Osteoblast (primary cell): Measurements from ENCODE around the gene TM9SF1. TPM values are rescaled to one million over a fixed set of nuclear protein-coding genes. Genes with fewer than 3 reads are reported as not detected.
A peak's percentile ranks its signal among the peaks of the same experiment; 100 is the strongest.

Source experiments
- DNase-seq: peaks from one replicate; pipeline ENCODE4 v3.0.0; 2011; ENCODE audit warnings: low spot score, mixed read lengths; ENCODE audit not compliant: insufficient read length; ENCODE audit errors: missing footprints
- H2AFZ ChIP-seq: 2 replicates; pipeline ENCODE4 v1.6.0; 2011; ENCODE audit warnings: mild to moderate bottlenecking, low read length
- H3K27ac ChIP-seq: 2 replicates; pipeline ENCODE4 v1.5.1; 2011; ENCODE audit warnings: mild to moderate bottlenecking, low read depth, low read length, moderate library complexity
- H3K27me3 ChIP-seq: 2 replicates; pipeline ENCODE4 v1.6.0; 2012; ENCODE audit warnings: mild to moderate bottlenecking, control low read depth, inconsistent platforms, low read length, moderate library complexity; ENCODE audit not compliant: insufficient read depth
- H3K36me3 ChIP-seq: 2 replicates; pipeline ENCODE4 v1.5.1; 2011; ENCODE audit warnings: mild to moderate bottlenecking, low read length, control low read depth, moderate library complexity; ENCODE audit not compliant: insufficient read depth
- H3K4me1 ChIP-seq: 2 replicates; pipeline ENCODE4 v1.5.1; 2011; ENCODE audit warnings: mild to moderate bottlenecking, low read length, control low read depth, moderate library complexity; ENCODE audit not compliant: insufficient read depth
- H3K4me2 ChIP-seq: 2 replicates; pipeline ENCODE4 v1.6.0; 2011; ENCODE audit warnings: mild to moderate bottlenecking, low read length; ENCODE audit not compliant: insufficient read depth
- H3K4me3 ChIP-seq: fragments of 200-600 bp; sonication (generic); 3 replicates; pipeline ENCODE4 v1.5.1; 2012; ENCODE audit warnings: mild to moderate bottlenecking, low read length, inconsistent platforms; ENCODE audit not compliant: insufficient read depth
- H3K79me2 ChIP-seq: 2 replicates; pipeline ENCODE4 v1.6.0; 2012; ENCODE audit warnings: mild to moderate bottlenecking, low read length, control low read depth, inconsistent platforms; ENCODE audit not compliant: insufficient read depth
- H3K9me3 ChIP-seq: 2 replicates; pipeline ENCODE4 v1.5.1; 2011; ENCODE audit warnings: low read depth, low read length, control low read depth
- H4K20me1 ChIP-seq: 2 replicates; pipeline ENCODE4 v1.6.0; 2012; ENCODE audit warnings: mild to moderate bottlenecking, low read length, control low read depth; ENCODE audit not compliant: insufficient read depth
- total RNA-seq: library from RNA; depleted of rRNA; stranded (reverse); fragments of >200 nt; gene quantifications from 2 replicates; pipeline ENCODE4 v1.2.3, GENCODE V29; 2012
- TF ChIP-seq, protein P1 (sequence below): IDR thresholded peaks from 2 replicates; pipeline ENCODE4 v1.5.1; 2011; ENCODE audit warnings: mild to moderate bottlenecking, low read depth, low read length, moderate library complexity; ENCODE audit errors: extremely low read depth

TM9SF1 gene
- total RNA-seq, 1 donor, result 78.2 TPM

DNA sequence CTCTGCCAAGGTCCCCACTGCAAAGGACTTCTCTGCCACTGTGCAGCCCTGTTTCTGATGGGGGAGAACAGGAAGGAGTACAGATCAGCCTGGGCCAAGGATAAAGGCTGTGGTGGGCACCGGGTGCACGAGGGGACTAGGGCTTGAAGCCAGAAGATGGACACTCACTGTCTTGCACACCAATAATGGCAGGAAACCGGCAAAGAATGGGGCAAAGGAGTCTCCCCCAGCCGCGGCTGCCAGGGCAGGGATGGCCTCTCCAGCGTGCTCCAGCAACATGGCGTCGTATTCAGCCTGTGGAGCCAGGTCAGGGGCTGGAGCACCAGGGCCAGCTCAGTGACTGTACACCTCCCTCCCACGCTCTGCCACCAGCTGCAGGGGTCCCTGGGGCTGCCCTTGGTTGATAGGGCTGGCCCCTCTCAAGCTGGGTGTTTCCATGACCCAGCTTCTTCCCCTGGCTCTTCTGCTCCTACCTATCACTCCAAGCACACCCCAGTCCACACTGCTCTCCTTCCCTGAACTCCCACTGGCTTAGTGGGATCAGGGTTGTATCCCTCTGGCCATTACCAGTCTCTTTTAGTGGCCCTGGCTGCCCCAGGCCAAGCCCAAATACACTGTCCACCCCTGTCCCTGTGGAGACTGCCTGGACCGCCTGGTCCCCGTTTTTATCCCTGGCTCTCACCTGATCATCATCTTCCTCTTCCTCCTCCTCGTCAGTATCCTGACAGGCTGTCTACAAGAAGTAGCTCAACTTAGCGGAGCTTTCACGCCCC lies 12.9 kb downstream of the TM9SF1 start:
- no peaks in the 10 kb centered on the region for H3K27me3 ChIP-seq
- peaks cover 7% of the 10 kb centered on the region for H3K4me1 ChIP-seq
- H2AFZ ChIP-seq, result no peak overlapping the region
- no peak overlapping the region for H3K4me2 ChIP-seq
- H3K36me3 ChIP-seq, result peaks cover 80% of the 10 kb centered on the region
- peaks cover 4% of the 10 kb centered on the region for H4K20me1 ChIP-seq
- no peak overlapping the region for H3K4me3 ChIP-seq
- H3K9me3 ChIP-seq, result no peaks in the 10 kb centered on the region
- peak; percentile 74 for DNase-seq
- peaks cover 14% of the 10 kb centered on the region for H3K79me2 ChIP-seq
- TF ChIP-seq, protein P1, sequence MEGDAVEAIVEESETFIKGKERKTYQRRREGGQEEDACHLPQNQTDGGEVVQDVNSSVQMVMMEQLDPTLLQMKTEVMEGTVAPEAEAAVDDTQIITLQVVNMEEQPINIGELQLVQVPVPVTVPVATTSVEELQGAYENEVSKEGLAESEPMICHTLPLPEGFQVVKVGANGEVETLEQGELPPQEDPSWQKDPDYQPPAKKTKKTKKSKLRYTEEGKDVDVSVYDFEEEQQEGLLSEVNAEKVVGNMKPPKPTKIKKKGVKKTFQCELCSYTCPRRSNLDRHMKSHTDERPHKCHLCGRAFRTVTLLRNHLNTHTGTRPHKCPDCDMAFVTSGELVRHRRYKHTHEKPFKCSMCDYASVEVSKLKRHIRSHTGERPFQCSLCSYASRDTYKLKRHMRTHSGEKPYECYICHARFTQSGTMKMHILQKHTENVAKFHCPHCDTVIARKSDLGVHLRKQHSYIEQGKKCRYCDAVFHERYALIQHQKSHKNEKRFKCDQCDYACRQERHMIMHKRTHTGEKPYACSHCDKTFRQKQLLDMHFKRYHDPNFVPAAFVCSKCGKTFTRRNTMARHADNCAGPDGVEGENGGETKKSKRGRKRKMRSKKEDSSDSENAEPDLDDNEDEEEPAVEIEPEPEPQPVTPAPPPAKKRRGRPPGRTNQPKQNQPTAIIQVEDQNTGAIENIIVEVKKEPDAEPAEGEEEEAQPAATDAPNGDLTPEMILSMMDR, result no peak
- no peak overlapping the region for H3K27ac ChIP-seq

DNA sequence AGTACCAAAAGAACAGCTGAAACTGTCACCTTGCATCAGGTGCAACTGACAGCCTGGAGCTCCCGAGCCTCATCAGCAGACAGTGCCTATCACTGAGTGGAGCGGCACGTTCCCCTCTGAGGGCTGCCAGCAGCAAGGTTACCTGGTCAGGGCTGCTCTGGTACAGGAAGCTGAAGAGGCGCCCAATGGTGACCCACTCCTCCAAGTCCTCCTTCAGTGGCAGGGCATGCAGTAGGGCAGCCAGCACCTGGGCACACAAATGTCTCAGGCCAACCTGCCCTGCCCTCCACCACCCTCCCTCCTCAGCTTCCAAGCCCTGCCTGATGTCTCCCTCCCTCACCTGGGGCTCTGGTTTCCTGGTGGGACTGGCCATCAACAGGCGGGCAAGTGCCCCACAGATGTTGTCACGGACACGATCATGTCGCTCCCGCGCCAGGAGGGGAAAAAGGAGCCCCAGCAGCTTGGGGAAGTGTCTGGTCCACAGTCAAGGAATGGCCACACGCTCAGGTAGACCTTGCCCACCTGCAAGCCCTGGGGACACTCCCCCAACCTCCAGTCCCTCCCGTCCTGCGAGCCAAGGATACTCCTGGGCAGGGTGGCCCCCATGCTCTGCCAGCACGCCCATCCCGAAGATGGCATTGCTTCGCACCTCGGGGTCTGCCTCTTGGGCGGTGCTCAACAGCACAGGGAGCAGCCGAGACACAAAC lies 13.7 kb downstream of the TM9SF1 start:
- TF ChIP-seq, protein P1, result no peak
- H3K4me3 ChIP-seq, result no peak overlapping the region
- no peaks in the 10 kb centered on the region for H3K9me3 ChIP-seq
- H2AFZ ChIP-seq, result no peak overlapping the region
- H3K27me3 ChIP-seq, result no peaks in the 10 kb centered on the region
- H3K27ac ChIP-seq, result no peak overlapping the region
- no peak overlapping the region for H3K4me2 ChIP-seq
- H4K20me1 ChIP-seq, result no peaks in the 10 kb centered on the region
- peaks cover 83% of the 10 kb centered on the region for H3K36me3 ChIP-seq
- peak; percentile 5 for DNase-seq
- peaks cover 8% of the 10 kb centered on the region for H3K79me2 ChIP-seq
- peaks cover 7% of the 10 kb centered on the region for H3K4me1 ChIP-seq

DNA sequence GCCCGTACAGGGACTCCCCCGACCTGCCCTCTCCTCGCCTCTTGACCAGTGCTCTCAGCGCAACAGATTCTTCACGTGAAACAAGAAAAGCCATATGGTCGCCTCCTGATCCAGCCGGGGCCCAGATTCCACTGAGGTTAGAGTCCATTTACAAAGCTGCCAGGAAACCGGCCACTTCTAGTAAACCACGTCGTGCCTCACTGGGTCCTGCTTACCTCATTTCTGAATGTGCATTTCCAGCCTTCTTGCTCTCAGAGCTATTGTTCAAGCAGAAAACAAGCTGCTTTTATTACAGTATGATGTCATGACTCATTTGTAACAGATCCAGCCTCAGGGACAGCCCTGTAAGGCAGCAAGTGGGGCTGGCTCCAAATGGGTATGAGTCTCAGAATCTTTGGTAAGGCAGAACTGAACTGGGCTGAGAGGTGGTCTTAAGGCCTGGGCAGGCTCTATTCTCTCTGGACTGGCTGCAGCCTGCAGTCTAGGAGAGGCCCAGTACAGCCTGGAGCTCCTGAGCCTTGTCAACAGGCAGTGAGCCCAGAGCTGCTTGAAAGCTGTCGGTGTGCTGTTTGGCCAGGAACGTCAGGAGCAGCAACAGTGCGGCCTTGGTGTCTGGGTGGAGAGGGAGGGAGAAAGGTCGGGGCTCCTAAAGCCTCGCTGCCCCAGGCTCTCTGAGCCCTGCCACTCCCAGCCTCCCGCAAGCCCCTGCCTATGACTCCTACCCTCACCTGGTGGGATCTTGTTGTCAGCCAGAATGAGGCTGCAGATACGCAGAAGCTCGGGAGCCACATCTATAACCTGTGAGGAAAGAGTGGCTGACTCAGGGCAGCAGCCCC lies 15.1 kb downstream of the TM9SF1 start:
- Histone ChIP-seq H2AFZ (no peak overlapping the region), H3K4me1 (peaks cover 7% of the 10 kb centered on the region), H3K36me3 (peaks cover 70% of the 10 kb centered on the region), H3K27ac (peak overlapping the region; percentile 72), H3K79me2 (no peaks in the 10 kb centered on the region), H3K9me3 (no peaks in the 10 kb centered on the region), H3K27me3 (no peaks in the 10 kb centered on the region), H4K20me1 (no peaks in the 10 kb centered on the region), H3K4me2 (no peak overlapping the region), H3K4me3 (no peak overlapping the region)
- DNase-seq, result peak; percentile 93
- TF ChIP-seq, protein P1, result no peak
